HCT116 (cell line): ENCODE data around the gene CTTN. TPM values are rescaled to one million over a fixed set of nuclear protein-coding genes. Genes with fewer than 3 reads are reported as not detected.

Experiments
- ATAC-seq: fragments of 200-7000 bp; cut with Tn5 transposase; 2 replicates; pipeline ENCODE4 v1.9.1; 2020; ENCODE audit warnings: mild to moderate bottlenecking, moderate library complexity
- BruUV-seq: library from RNA; stranded (reverse); fragments of 400-500 nt; replicated peaks from 2 replicates; lab custom pipeline; 2021; lab: Mats Ljungman, UMichigan
- CTCF ChIA-PET: fragments of 300-600 bp; sonication (Branson Sonifier 250); formaldehyde crosslinking; loops from one replicate; lab custom pipeline; 2021; ENCODE audit warnings: antibody characterized with exemption; lab: Charles Lee
- POLR2A ChIA-PET: fragments of 300-600, 350-600 bp; sonication (Branson Sonifier 250); formaldehyde crosslinking; loops from one replicate; lab custom pipeline; 2021; ENCODE audit warnings: antibody characterized with exemption; lab: Charles Lee
- RAD21 ChIA-PET, 2 experiments: fragments of 300-600 bp; sonication (Branson Sonifier 250); formaldehyde crosslinking; loops; one replicate each; lab custom pipeline; 2023; ENCODE audit warnings: low total read pairs in 2 of 2; ENCODE audit not compliant: uncharacterized antibody in 2 of 2, unreplicated experiment in 2 of 2, low non-redundant PET in 1 of 2; lab: Charles Lee
- DNase-seq: peaks from one replicate; pipeline ENCODE4 v3.0.0-alpha.2; 2010; ENCODE audit warnings: low read depth, low spot score
- H2AFZ ChIP-seq: fragments of 200-600 bp; shearing (Covaris generic), sonication (generic); 2 replicates; pipeline ENCODE4 v1.6.1; 2017; ENCODE audit warnings: low read depth, mixed run types, mixed read lengths, antibody characterized with exemption, low read length; ENCODE audit not compliant: poor library complexity, severe bottlenecking
- H3K27ac ChIP-seq: 2 replicates; pipeline ENCODE4 v1.5.1; 2012; ENCODE audit warnings: low read depth, low read length
- H3K27me3 ChIP-seq: fragments of 200-600 bp; sonication (generic); 2 replicates; pipeline ENCODE4 v1.6.1; 2016; ENCODE audit warnings: mixed run types, low read length, mixed read lengths; ENCODE audit not compliant: insufficient read depth
- H3K36me3 ChIP-seq, 2 experiments: fragments of 200-500 bp in 1 of 2; fragments of 200-600 bp in 1 of 2; sonication (Bioruptor generic) in 1 of 2; sonication (generic) in 1 of 2; 2 replicates each; pipeline versions ENCODE4 v1.5.1 to v1.6.1; 2014 to 2016; ENCODE audit warnings: low read length in 2 of 2, inconsistent platforms in 1 of 2, mixed read lengths in 1 of 2, mixed run types in 1 of 2; ENCODE audit not compliant: insufficient read depth in 2 of 2, control insufficient read depth in 1 of 2
- H3K4me1 ChIP-seq, 2 experiments: fragments of 200-600 bp in 1 of 2; sonication (generic) in 1 of 2; 2 replicates each; pipeline versions ENCODE4 v1.5.1 to v1.6.1; 2012 to 2017; ENCODE audit warnings: low read length in 2 of 2, inconsistent platforms in 1 of 2, mild to moderate bottlenecking in 1 of 2, mixed read lengths in 1 of 2, mixed run types in 1 of 2, moderate library complexity in 1 of 2; ENCODE audit not compliant: insufficient read depth in 2 of 2, control insufficient read depth in 1 of 2
- H3K4me2 ChIP-seq: fragments of 200-600 bp; sonication (generic); 2 replicates; pipeline ENCODE4 v1.6.1; 2017; ENCODE audit warnings: mixed run types, low read length, mixed read lengths
- H3K4me3 ChIP-seq, 2 experiments: fragments of 200-600 bp in 1 of 2; sonication (generic) in 1 of 2; replicated peaks in 1 of 2; 2 replicates each; pipeline ENCODE4 v1.5.1; 2011 to 2016; ENCODE audit warnings: low read length in 2 of 2, control low read depth in 1 of 2, low read depth in 1 of 2, mild to moderate bottlenecking in 1 of 2, mixed read lengths in 1 of 2, mixed run types in 1 of 2
- H3K79me2 ChIP-seq: fragments of 200-600 bp; sonication (generic); 2 replicates; pipeline ENCODE4 v1.6.1; 2017; ENCODE audit warnings: mild to moderate bottlenecking, mixed run types, low read length, moderate library complexity, mixed read lengths; ENCODE audit not compliant: insufficient read depth
- H3K9ac ChIP-seq: fragments of 200-600 bp; sonication (generic); 2 replicates; pipeline ENCODE4 v1.6.1; 2016; ENCODE audit warnings: low read length, mixed read lengths
- H3K9me2 ChIP-seq: fragments of 200-600 bp; sonication (generic), shearing (Covaris generic); 2 replicates; pipeline ENCODE4 v1.6.1; 2017; ENCODE audit warnings: mixed run types, mild to moderate bottlenecking, moderate library complexity; ENCODE audit not compliant: insufficient read depth
- H3K9me3 ChIP-seq, 2 experiments: fragments of 200-500 bp in 1 of 2; fragments of 200-600 bp in 1 of 2; sonication (Bioruptor generic) in 1 of 2; sonication (generic) in 1 of 2; 2 replicates each; pipeline ENCODE4 v1.6.1; 2014 to 2017; ENCODE audit warnings: low read length in 2 of 2, mixed read lengths in 2 of 2, inconsistent platforms in 1 of 2, low read depth in 1 of 2, mild to moderate bottlenecking in 1 of 2, mixed run types in 1 of 2, moderate library complexity in 1 of 2; ENCODE audit not compliant: control insufficient read depth in 1 of 2, insufficient read depth in 1 of 2
- H4K20me1 ChIP-seq: fragments of 200-600 bp; sonication (generic), shearing (Covaris generic); 2 replicates; pipeline ENCODE4 v1.6.1; 2017; ENCODE audit warnings: mixed run types, mild to moderate bottlenecking, moderate library complexity; ENCODE audit not compliant: insufficient read depth
- REST ChIP-seq: IDR thresholded peaks from 2 replicates; pipeline ENCODE4 v1.6.1; 2012; ENCODE audit warnings: low read depth
- SP1 ChIP-seq: IDR thresholded peaks from 2 replicates; pipeline ENCODE4 v1.6.1; 2012; ENCODE audit warnings: low read depth
- ZNF274 ChIP-seq: fragments of 200-500 bp; sonication (Bioruptor generic); IDR thresholded peaks from 2 replicates; pipeline ENCODE4 v1.6.1; 2014; ENCODE audit warnings: mild to moderate bottlenecking, low read depth, low read length, inconsistent platforms
- intact Hi-C: fragments of 100-400 bp; cut with micrococcal nuclease; formaldehyde crosslinking; loops from 2 replicates; pipeline ENCODE4 v1.10.0; 2022
- total RNA-seq: library from RNA; stranded (reverse); gene quantifications from one replicate; pipeline ENCODE4 v1.2.1, GENCODE V29; 2021; ENCODE audit not compliant: unreplicated experiment
- TF ChIP-seq, protein P1 (sequence below): IDR thresholded peaks from 2 replicates; pipeline ENCODE4 v1.6.1; 2012

The CTTN gene
- total RNA-seq, 1 experiment from 2014 or later = 249 TPM

- no peak for TF ChIP-seq REST
- TF ChIP-seq, protein P1, sequence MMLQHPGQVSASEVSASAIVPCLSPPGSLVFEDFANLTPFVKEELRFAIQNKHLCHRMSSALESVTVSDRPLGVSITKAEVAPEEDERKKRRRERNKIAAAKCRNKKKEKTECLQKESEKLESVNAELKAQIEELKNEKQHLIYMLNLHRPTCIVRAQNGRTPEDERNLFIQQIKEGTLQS = no peak
These were observed 46.2 kb upstream of the CTTN start (continued) for GRCh38 chr11:70352100-70352499.

DNA sequence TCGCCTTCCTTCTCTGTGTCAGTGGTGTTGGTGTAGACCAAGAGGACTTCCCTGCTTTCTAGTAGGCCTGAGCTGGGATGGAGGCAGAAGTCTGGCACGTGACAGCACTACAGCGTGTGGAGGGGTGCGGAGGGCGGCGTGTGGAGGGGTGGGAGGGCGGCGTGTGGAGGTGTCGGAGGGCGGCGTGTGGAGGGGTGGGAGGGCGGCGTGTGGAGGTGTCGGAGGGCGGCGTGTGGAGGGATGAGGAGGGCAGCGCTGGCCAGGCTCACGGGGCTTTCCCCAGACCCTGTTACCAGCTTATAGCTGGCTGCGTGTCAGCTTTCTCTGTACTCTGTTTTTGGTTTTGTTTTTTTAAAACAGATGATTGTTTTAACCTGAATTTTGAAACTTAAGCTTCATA lies 45.7 kb upstream of the CTTN start:
- Histone ChIP-seq H3K4me2 (no peak overlapping the region), H2AFZ (no peak overlapping the region), H3K27me3 (no peaks in the 10 kb centered on the region), H3K4me1 (no peaks in the 10 kb centered on the region), H4K20me1 (no peaks in the 10 kb centered on the region), H3K9ac (no peak overlapping the region), H3K4me3 (no peak overlapping the region), H3K36me3 (peaks cover 37 to 40% of the 10 kb centered on the region in 2 experiments; a peak in 3 of 4 replicates), H3K9me3 (no peaks in the 10 kb centered on the region), H3K27ac (no peak overlapping the region), H3K9me2 (no peaks in the 10 kb centered on the region), H3K79me2 (no peaks in the 10 kb centered on the region)
- POLR2A ChIA-PET = no interaction called here
- BruUV-seq = no TSS peak
- RAD21 ChIA-PET = no interaction called here
- TF ChIP-seq REST = no peak
- no peak for TF ChIP-seq ZNF274
- TF ChIP-seq SP1 = no peak
- CTCF ChIA-PET = no interaction called here
- intact Hi-C loops = no loop called here
- DNase-seq (no peak), ATAC-seq (no peak)
